ENCODE results near the gene CPT1A.
A peak's percentile ranks its signal among the peaks of the same experiment; 100 is the strongest.

The CPT1A gene

DNA sequence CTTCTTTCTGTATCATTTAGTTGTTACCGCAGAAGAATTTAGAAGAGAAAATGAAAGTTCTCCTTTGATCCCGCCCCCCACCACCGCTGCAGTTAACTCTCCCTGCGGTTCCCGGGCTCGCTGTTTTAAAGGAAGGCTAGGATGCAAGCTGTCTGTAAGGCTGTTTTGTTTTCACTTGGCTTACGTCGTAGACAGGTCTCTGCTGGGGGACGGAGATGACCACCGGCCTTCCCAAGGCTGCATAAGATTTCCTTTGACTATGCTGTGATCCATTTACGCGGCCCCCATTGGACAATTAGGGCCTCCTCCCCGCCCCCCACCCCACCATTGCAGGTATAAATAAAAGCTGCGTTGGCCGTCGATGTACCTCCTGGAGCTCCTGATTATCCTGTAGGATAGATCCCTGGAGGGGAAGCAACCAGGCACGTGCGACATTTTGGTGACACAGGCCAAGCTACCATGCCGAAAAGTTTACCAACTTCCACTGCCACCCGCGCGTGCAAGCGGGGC is 1.4 kb upstream of the CPT1A start:
- TF ChIP-seq, protein P1, sequence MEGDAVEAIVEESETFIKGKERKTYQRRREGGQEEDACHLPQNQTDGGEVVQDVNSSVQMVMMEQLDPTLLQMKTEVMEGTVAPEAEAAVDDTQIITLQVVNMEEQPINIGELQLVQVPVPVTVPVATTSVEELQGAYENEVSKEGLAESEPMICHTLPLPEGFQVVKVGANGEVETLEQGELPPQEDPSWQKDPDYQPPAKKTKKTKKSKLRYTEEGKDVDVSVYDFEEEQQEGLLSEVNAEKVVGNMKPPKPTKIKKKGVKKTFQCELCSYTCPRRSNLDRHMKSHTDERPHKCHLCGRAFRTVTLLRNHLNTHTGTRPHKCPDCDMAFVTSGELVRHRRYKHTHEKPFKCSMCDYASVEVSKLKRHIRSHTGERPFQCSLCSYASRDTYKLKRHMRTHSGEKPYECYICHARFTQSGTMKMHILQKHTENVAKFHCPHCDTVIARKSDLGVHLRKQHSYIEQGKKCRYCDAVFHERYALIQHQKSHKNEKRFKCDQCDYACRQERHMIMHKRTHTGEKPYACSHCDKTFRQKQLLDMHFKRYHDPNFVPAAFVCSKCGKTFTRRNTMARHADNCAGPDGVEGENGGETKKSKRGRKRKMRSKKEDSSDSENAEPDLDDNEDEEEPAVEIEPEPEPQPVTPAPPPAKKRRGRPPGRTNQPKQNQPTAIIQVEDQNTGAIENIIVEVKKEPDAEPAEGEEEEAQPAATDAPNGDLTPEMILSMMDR (IDR thresholded peaks at IDR 0.05): no peak
- Histone ChIP-seq H3K4me3 (peak overlapping the region; percentile 86), H3K27ac (peak overlapping the region in 1 of 2 donors; percentile 26)
- no peak for DNase-seq (ENCODE audit: low spot score)

DNA sequence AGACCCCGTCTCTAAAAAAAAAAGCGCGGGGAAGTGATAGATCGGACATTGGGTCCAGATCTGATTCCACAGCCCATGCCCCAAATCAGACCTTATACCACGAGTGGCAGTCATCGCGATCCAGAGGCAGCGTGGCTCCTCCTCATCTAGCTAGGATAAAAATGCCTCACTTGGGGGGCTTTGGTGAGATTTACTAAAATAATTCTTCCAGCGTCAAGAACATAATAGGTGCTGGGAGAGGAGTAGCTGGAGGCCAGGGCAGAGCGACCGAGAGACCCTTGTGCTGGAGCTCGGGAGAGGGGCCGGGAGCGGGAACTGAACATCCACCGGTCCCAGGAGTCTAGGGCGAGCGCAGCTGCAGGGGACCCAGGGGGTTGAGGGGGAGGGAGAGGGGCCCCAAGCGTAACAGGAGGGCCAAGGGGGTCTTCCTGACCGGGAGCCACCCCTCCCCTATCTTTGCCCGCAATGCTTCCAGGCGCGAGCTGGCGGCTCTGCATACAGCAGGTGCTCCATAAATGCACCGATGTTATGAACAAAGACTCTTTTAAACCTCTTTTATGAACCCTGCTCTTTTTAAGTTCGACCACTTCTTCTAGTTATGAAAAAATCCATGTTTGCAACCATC is 823 bp upstream of the CPT1A start:
- Histone ChIP-seq H3K27ac (peak overlapping the region; percentile 90 to 98), H3K4me3 (peak overlapping the region; percentile 86)
- TF ChIP-seq, protein P1 (IDR thresholded peaks at IDR 0.05): no peak
- no peak for DNase-seq (ENCODE audit: low spot score)

DNA sequence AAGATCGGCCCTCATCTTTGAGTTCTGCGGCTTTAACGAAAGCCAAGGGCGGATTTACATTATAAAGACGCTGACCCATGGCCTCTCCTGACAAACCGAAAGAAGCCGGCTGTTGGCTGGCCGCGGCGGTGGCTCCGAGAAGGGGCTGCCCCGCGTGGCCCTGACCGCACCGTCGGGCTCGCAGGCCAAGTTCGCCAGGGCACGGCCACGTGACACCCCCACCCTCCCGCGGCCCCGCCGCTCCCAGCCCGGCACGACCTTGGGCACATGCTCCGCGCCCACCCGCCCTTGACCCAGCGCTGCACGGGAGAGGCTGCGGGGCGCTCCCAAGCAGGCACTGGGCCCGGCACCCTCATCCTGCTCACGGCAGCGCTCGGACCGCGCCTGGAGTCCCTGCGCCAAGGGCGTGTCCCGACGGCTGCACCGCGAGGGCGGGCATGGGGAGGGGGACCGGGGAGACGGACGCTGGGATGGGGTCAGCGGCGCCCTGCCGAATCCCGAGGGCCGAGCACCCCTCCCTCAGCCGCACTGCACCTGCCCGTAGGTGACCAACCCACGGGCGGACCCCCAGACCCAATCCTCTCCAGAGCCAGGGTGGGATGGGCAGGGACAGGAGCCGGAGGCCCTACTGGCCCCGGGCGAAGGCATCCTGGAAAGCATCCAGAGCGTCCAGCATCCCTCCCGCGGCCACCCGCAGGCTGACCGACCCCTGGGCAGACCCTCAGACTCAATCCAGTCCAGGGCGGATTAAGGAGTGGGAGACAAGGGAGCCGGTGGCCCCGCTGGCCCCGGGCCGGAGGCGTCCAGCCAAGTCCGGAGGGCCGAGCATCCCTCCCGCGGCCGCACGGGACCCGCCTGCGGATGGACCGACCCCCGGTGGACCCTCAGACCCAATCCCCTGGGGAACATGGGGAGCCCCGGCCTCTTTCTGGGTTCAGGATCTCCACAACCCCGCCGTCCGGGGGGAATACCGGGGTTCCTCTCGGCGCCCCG is 759 bp downstream of the CPT1A start:
- Histone ChIP-seq H3K4me3 (peak overlapping the region; percentile 86), H3K27ac (peak overlapping the region; percentile 90 to 98)
- TF ChIP-seq, protein P1 (IDR thresholded peaks at IDR 0.05): no peak
- no peak for DNase-seq (ENCODE audit: low spot score)

DNA sequence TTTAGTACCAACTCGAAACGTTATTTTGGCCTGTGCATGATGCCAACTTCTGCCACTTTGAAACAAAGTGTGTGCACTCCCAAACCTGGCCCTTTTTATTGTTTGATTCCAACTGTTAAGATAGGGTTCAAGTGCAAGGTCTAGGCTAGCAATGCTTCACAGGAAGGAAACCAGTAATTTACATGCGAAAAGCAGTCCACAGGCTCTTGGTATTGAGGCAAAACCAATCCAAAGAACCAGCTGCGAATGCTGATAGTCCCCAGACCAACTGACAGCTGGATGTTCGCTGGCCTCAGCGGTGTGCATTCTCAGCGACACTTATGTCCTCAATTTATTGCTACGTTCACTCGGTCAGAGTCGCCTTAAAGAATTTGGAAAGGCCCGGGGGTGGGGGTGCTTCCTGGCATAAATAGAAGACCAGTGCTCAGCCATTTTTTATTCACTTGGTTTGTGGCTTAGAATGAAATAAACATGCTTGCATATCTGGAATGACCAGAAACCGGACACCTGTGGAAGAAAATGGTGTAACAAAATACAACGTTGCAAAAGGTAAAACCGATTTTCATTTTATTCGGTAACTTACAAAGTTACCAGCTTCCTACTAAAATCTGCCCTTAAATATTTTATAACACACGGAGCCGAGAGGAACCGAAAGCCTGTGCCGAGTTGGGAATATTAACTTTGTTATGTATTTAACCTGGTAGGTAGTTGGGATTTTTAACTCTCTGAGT is 1.6 kb downstream of the CPT1A start:
- Histone ChIP-seq H3K27ac (peak overlapping the region; percentile 90 to 98), H3K4me3 (peak overlapping the region; percentile 86)
- TF ChIP-seq, protein P1 (IDR thresholded peaks at IDR 0.05): no peak
- DNase-seq (ENCODE audit: low spot score): no peak

DNA sequence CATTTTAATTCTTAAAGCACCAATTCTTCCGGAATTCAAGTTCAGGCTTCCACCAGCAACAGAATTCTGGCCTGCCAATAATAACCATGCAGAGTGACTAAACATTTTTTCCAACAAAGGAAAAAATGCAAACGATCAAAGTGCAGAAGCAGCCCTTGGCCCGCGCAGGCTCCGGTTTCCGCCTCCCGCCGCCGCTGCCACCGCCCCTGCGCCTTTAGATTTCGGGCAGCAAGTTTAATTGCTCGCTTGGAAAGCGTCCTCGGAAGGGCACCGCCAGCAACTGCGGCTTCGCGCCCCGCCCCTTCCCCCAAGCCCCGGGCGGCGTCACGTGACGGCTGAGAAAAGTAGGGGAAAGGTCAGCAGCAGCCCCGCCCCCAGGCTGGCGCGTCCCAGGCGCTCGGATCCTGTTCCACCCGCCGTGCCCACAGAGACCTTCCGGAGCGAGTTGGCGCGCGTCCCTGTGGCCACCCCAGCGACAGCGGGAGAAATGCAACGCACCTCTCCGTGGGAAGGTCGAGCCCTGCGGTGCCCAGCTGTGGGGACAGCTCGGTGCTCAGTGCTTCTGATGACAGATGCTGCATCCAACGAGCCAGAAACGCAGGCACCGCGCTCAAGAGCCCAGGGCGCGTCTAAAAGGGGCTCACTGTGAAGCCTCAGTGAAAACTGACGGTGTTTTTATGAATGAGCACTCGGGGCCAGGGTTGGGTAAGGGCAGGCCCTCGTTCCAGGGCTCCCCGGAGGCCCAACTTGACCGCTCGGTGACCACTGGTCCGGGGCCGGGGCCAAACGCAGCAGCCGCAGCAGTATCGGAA is 2.5 kb downstream of the CPT1A start:
- TF ChIP-seq, protein P1 (IDR thresholded peaks at IDR 0.05): no peak
- H3K27ac ChIP-seq: peak overlapping the region; percentile 90 to 98
- peak overlapping the region; percentile 86 for H3K4me3 ChIP-seq
- DNase-seq (ENCODE audit: low spot score): peak; percentile 96

DNA sequence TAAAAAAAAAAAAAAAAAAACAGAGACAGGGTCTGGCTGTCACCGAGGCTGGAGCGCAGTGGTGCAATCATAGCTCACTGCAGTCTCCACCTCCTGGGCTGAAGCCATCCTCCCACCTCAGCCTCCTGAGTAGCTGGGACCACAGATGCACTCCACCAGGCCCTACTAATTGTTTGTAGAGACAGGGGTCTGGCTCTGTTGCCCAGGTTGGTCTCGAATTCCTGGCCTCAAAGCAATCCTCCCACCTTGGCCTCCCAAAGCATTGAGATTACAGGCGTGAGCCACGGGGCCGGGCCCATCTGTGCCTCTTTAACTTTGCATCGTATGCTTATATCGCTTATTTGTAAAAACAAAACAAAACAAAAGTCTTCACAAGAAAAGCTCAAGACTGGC is 3.1 kb downstream of the CPT1A start:
- H3K27ac ChIP-seq: peak overlapping the region; percentile 90 to 98
- no peak for DNase-seq (ENCODE audit: low spot score)
- TF ChIP-seq, protein P1 (IDR thresholded peaks at IDR 0.05): no peak
- H3K4me3 ChIP-seq: peak overlapping the region; percentile 86

All from coronary artery (tissue), 2 donors.